AG09309 (cell line): ENCODE data around the gene GTPBP2.

Source experiments
- DNase-seq: peaks from one replicate; pipeline ENCODE4 v3.0.0-alpha.2; 2010; ENCODE audit warnings: low read depth
- H3K4me3 ChIP-seq: 2 replicates; pipeline ENCODE4 v1.5.1; 2011; ENCODE audit warnings: mild to moderate bottlenecking, low read depth, low read length, moderate library complexity; ENCODE audit not compliant: control insufficient read depth
- CTCF ChIP-seq: IDR thresholded peaks from 2 replicates; pipeline ENCODE4 v1.5.1; 2011; ENCODE audit warnings: mild to moderate bottlenecking, low read depth, low read length, inconsistent platforms; ENCODE audit not compliant: insufficient read depth, control insufficient read depth; ENCODE audit errors: missing control alignments

Gene GTPBP2

GRCh38 chr6:43629505-43630300 is 639 bp upstream of the GTPBP2 start:
- H3K4me3 ChIP-seq: peak overlapping the region; percentile 85
- DNase-seq: peak; percentile 93

GRCh38 chr6:43628393-43629103 is 516 bp downstream of the GTPBP2 start:
- no peak for TF ChIP-seq CTCF
- DNase-seq: no peak
- peak overlapping the region; percentile 85 for H3K4me3 ChIP-seq

More at GRCh38 chr6:43629505-43630300, 639 bp upstream of the GTPBP2 start:
- TF ChIP-seq CTCF: no peak

DNA sequence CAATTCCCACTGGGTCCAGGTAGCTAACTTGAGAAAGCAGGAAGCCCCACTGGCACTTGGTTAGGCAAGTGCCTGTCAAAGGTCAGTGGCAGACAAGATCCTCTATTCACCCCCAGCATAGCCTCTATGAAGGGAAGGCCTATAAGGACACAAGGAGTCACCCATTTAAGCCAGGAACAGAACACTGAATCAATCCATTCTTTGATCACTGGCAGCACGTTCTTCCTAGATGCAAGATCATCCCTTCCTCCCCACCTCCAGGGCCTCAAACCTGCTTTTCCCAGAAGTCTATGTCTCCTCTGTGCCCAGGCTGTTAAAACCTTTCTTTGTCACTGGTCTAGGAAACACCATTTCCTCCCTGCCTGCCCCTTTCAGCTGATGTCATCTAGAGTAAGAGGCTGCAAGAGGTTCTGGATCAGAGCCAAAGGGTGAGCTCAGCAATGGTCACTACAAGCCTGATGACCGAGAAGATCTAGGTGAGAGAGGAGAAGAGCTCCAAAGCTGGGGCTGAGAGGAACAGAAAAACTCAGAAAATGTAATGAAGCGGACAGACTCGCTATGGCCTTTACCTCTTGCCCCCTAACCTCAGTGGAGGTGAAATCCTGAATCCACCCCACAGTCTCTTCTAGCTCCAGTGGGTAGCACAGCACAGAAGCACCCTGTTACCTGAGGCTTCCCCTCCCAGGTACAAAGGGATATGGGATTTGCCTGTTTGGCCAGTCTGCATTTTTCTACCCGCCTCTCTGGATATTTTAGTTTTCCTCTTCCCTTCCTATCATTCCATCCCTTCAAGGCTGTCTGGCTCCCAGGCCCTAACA is 1.8 kb downstream of the GTPBP2 start:
- DNase-seq: peak; percentile 96

GRCh38 chr6:43625393-43625992 is 3.6 kb downstream of the GTPBP2 start:
- H3K4me3 ChIP-seq: no peak overlapping the region
- no peak for DNase-seq
- TF ChIP-seq CTCF: no peak

More for the DNA sequence above, 1.8 kb downstream of the GTPBP2 start:
- H3K4me3 ChIP-seq: peak overlapping the region; percentile 85
- TF ChIP-seq CTCF: no peak

DNA sequence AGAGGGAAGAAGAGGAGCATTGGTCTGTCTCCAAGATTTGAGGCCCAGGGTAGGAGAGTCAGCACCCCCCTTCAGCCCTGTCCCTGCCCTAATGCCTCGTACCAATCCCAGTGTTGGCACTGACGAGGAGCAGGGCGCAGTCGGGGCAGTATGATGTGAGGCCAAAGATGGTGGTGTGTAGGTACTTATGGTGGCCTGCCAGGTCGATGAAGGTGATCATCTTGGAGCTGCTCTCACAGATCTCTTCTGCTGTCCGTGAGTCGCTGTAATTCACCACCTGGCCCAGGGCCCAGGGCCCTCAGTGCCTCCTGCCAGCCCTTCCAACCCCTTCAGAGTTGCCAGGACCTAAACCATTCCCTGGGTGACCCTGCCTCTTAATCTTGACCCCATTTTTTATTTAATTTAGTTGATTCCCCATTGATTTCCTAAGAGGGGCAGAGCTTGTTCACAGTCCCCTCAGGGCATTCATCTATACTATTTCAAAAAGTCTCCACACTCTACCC is 4.2 kb downstream of the GTPBP2 start:
- H3K4me3 ChIP-seq: no peak overlapping the region
- TF ChIP-seq CTCF: no peak
- no peak for DNase-seq

DNA sequence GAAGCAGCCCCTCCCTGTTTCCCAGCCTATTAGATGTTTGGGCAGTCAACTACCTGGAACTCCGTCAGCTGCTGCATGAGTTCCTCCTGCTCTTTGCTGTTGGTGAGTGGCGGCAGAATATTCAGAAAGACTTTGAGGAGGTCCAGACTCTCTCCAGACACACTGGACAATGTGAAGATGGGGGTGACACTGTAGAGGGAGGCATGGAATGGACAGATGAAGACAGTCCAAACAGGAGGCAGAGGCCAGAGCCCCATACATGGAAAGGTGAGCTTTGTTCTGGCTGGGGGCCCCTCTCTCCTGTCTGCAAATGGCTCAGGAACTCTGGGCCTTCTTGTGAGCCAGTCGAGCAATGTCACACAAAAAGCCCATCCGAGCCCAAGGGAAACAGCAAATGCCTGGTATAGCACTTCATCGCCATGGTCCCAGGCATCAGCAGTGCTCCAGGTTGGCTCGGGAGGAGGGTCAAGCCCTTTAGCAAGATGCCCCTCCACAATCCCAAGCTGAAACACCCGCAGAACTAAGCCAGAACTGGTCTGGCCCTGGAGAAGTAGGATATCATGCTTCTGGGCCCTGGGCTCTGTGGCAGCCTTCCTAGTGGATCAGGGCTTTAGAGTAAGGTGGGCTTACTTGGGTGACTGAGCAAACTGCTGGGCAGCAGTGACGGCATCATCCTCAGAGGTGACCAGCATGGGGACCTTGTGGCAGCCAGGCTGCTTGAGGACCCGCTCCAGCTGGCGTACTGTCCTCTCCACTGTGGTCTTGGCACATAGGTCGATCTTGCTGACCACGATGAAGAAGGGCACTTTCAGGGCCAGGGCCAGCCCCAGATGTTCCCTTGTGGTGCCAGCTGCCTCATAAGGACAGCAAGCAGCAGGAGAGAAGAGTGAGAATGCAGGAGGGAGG is 4.9 kb downstream of the GTPBP2 start:
- DNase-seq: no peak
- TF ChIP-seq CTCF: no peak
- no peak overlapping the region for H3K4me3 ChIP-seq
